Measurements from ENCODE around the gene OLFM2. TPM values are rescaled to one million over a fixed set of nuclear protein-coding genes. Genes with fewer than 3 reads are reported as not detected.

OLFM2 gene
- total and polyA plus RNA-seq, 10 donors = 1.5 to 4.6 (median 2.5) TPM

GRCh38 chr19:9806803-9807202 is 129.5 kb downstream of the OLFM2 start:
- Histone ChIP-seq H3K4me1 (peaks cover 0 to 15% (median 0%) of the 10 kb centered on the region in 6 donors), H3K27ac (peak overlapping the region in 1 of 8 donors; percentile 10), H3K36me3 (peaks cover 0 to 62% (median 37%) of the 10 kb centered on the region in 6 donors), H3K4me3 (no peak overlapping the region), H3K27me3 (replicated peaks in 1 of 7) (no peaks in the 10 kb centered on the region), H3K9me3 (no peaks in the 10 kb centered on the region)
- TF ChIP-seq POLR2A (IDR thresholded peaks at IDR 0.05) (no peak), POLR2AphosphoS5 (IDR thresholded peaks at IDR 0.05) (no peak), CTCF (IDR thresholded peaks at IDR 0.05 in 8 of 11, conservative IDR thresholded peaks at IDR 0.05 in 3 of 11) (no peak)
- DNase-seq = no peak
- 88 to 96% (median 90%) methylated on average over 3 of the region's 3 CpGs for WGBS, 5 donors
- intact Hi-C loops (cut with DNase I; ENCODE audit: low total_unique reads) = no loop called here

Small RNAs within 50 kb of the gene (small RNA-seq; reads per million reads assigned to genes)
- 0 reads per million in 4 donors for gene RF00156

Other genes starting within 250 kb of the OLFM2 start
- 10 to 100 TPM in 6 of 7 donors, 1 to 10 TPM in 1; 7.8 to 24.0 (median 17.0) TPM for gene ZNF846, start 167.8 kb downstream of the OLFM2 start, total RNA-seq
- 1 to 10 TPM; 4.8 to 5.9 (median 5.5) TPM for gene ZNF846, start 167.8 kb downstream of the OLFM2 start, polyA plus RNA-seq
- 10 to 100 TPM; 19.8 to 31.9 (median 22.9) TPM for gene FBXL12, start 117.4 kb downstream of the OLFM2 start, total RNA-seq
- 10 to 100 TPM; 14.5 to 18.1 (median 16.0) TPM for gene FBXL12, start 117.4 kb downstream of the OLFM2 start, polyA plus RNA-seq
- 100 to 1,000 TPM; 180 to 286 (median 224) TPM for gene UBL5, start 108.6 kb downstream of the OLFM2 start, total RNA-seq
- 100 to 1,000 TPM; 615 to 778 (median 743) TPM for gene UBL5, start 108.6 kb downstream of the OLFM2 start, polyA plus RNA-seq
- 10 to 100 TPM; 37.7 to 53.2 (median 46.8) TPM for gene PIN1, start 101.2 kb downstream of the OLFM2 start, total RNA-seq
- gene PIN1, start 101.2 kb downstream of the OLFM2 start, polyA plus RNA-seq = 10 to 100 TPM; 60.8 to 86.1 (median 77.7) TPM
- gene COL5A3, start 74.0 kb upstream of the OLFM2 start, total RNA-seq = 1 to 10 TPM in 3 of 7 donors, under 1 TPM in 4; 0.51 to 4.8 (median 0.70) TPM
- 1 to 10 TPM; 1.0 to 2.2 (median 1.3) TPM for gene COL5A3, start 74.0 kb upstream of the OLFM2 start, polyA plus RNA-seq
- gene RDH8, start 77.0 kb upstream of the OLFM2 start, total RNA-seq = not detected
- gene RDH8, start 77.0 kb upstream of the OLFM2 start, polyA plus RNA-seq = not detected
- 10 to 100 TPM; 52.2 to 65.6 (median 57.8) TPM for gene SHFL, start 149.8 kb upstream of the OLFM2 start, total RNA-seq
- 10 to 100 TPM; 33.0 to 55.8 (median 42.6) TPM for gene SHFL, start 149.8 kb upstream of the OLFM2 start, polyA plus RNA-seq
- 1 to 10 TPM; 1.4 to 4.8 (median 3.4) TPM for gene ANGPTL6, start 166.2 kb upstream of the OLFM2 start, total RNA-seq
- 10 to 100 TPM; 10.6 to 18.4 (median 12.6) TPM for gene ANGPTL6, start 166.2 kb upstream of the OLFM2 start, polyA plus RNA-seq
- 10 to 100 TPM; 26.8 to 52.1 (median 40.9) TPM for gene PPAN, start 169.8 kb upstream of the OLFM2 start, total RNA-seq
- gene PPAN, start 169.8 kb upstream of the OLFM2 start, polyA plus RNA-seq = 10 to 100 TPM; 46.1 to 90.2 (median 60.3) TPM
- gene P2RY11, start 175.2 kb upstream of the OLFM2 start, total RNA-seq = 10 to 100 TPM; 10.9 to 24.2 (median 18.2) TPM
- gene P2RY11, start 175.2 kb upstream of the OLFM2 start, polyA plus RNA-seq = 10 to 100 TPM in 2 of 3 donors, 1 to 10 TPM in 1; 7.9 to 18.2 (median 14.7) TPM
- 100 to 1,000 TPM; 165 to 209 (median 194) TPM for gene EIF3G, start 183.4 kb upstream of the OLFM2 start, total RNA-seq
- gene EIF3G, start 183.4 kb upstream of the OLFM2 start, polyA plus RNA-seq = 100 to 1,000 TPM; 200 to 262 (median 213) TPM

All from spleen (tissue), 11 donors.